Heart left ventricle (tissue), 13 donors: ENCODE measurements around the gene FBXO15.

Experiments used
- CTCF ChIP-seq, 12 donors: fragments of 200-600 bp; sonication (generic) in 4 of 12; IDR thresholded peaks; one replicate each; pipeline versions ENCODE4 v1.5.0 to v1.8.0; 2018 to 2022; ENCODE audit warnings: antibody characterized with exemption in 12 of 12, mild to moderate bottlenecking in 5 of 12
- POLR2A ChIP-seq, 2 donors: fragments of 450-650 bp; IDR thresholded peaks; one replicate each; pipeline ENCODE4 v1.6.1; 2017; ENCODE audit warnings: antibody characterized with exemption in 2 of 2, mild to moderate bottlenecking in 2 of 2, moderate library complexity in 2 of 2
- donor health status: ischemic (EF 13 %, LVEDD 7.1; RV severe dilation, severe dysfunction).
- donor health status: DM: no; HTN: yes; CAD: no.
- donor health status: DM: no; HTN: no; CAD: no.
- donor health status: ischemic (EF 25% LVEDD 6.9; RV normal size, moderate dysfunction).
- donor health status: ischemic (EF 25% LVEDD 5.7; RV mildly dilated, moderate dysfunction).
- donor health status: ischemic (EF 35%, LVEDD 5.7; RV mildly dilated, moderate dysfunction).
- donor health status: nonischemic (EF 11% LVEDD 7.7; RV severe dilation, severe dysfunction).
- donor health status: DM: yes; HTN: yes; CAD: no.
- donor health status: PGD.
- donor health status: ischemic (EF 29% LVEDD 5.4; RV normal size, mild dysfunction).
- donor health status: nonischemic (EF 23%, LVEDD 6.1; RV moderate dilation, normal function).

GRCh38 chr18:74139888-74140287, 7.7 kb downstream of the FBXO15 start:
- TF ChIP-seq CTCF (IDR thresholded peaks at IDR 0.05) (no peak), POLR2A (IDR thresholded peaks at IDR 0.05) (no peak)
